Effector CD4-positive, alpha-beta T cell (primary cell): ENCODE results near the gene MAP4K1.
"Not testable (repeated sequence)": the region's sequence is repeated elsewhere in the genome, so short reads cannot be mapped to it uniquely, and the experiment has no call there.

Experiments
- DNase-seq: peaks from one replicate; pipeline ENCODE4 v3.0.0-alpha.2; 2020

MAP4K1 gene

DNA sequence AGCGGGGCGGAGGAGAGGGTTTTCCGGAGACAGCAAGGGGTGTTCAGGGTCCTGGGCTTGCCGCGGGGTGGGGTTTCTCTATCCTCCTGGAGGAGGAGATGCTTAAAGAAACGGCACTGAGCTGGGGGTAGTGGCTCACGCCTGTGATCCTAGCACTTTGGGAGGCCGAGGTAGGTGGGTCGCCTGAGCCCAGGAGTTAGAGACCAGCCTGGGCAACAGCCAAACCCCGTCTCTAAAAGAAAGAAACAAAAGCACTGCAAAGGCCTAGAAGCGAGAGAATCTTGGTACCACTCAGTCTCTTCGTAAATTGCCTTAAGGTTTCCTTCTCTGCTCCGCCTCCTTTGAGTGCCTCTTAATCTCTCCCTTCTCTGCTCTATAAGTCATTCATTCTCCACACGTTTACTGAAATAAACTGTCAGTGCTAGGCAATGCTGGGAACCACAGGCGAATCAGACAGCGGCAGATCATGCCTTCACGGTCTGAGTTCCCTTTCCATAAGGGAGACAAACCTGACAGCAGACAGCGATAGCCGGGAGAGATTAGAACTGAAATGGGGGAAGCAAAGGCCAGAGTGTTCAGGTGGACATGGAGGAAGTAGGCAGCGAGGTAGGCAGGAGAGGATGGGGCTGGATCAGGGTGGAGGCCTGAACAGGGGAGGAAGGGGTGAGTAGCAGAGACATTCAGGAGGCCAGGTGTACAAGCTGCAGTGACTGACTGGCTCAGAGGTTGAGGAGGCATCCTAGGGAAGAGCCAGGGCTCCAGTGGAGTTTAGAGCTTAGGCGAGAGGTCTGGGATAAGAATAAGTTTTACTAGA is 1.8 kb upstream of the MAP4K1 start:
- no peak for DNase-seq

DNA sequence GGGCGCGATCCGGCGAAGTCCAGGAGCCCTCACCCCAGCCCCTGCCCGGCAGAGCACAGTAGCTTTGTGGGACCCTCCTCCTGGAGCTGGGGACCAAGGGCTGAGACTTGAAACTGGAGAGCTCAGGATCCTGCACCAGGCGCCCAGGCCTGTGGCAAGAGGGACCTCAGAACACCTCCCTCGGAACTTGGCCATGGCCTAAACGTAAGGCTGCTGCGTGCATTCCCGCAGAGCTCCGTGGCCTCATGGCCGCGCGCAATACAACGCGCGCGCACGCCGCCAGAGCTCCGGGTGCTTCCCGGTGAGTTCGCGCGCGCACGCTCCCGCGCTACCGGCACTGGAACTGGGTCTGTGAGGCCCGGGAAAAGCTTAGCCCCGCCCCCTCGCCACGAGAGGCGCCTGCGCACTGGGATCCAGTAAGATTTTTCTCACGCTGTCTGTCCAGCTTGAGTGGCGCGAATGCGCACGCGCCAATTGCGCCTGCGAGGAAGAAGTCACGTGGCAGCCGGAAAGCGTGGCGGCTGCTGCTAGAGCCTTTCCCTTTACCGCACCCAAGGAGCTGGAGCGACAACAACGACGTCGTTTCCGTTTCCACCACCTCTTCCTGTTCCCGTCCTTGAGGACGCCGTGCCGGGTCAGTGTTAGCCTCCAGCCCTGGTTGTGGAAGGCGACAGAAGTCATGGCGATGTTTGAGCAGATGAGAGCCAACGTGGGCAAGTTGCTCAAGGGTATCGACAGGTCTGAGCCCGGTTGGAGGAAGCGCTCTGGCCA is 1.0 kb upstream of the MAP4K1 start, which contains the start of gene EIF3K:
Gene EIF3K, plus strand, starts transcription at position 599 of the 771 bp plus-strand sequence. Its CDS starts 81 bp downstream, at position 680.
- DNase-seq: peak; percentile 96

- DNase-seq: no peak
Observed at GRCh38 chr19:38617283-38617763, 430 bp downstream of the MAP4K1 start.

DNA sequence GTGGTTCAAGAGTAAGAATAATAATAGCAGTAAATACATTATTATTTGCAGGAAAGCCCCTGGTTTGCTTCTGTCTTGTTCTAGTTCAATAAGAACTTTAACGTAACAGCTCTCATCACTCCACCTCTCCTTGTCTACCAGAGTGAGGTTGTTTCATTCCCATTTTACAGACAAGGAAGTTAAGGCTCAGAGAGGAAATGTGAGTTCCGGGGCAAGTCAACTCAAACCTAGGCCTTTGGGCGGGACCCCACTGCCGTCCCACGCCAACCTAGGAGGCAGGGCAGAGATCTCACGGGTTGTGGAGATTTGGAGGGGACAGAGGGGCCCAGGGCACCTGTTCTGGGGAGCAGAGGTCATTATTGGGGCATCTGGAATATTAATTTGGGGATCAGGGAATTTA is 1.5 kb downstream of the MAP4K1 start:
- DNase-seq: no peak

- no peak for DNase-seq
Observed at GRCh38 chr19:38615007-38615581, 2.7 kb downstream of the MAP4K1 start.

DNA sequence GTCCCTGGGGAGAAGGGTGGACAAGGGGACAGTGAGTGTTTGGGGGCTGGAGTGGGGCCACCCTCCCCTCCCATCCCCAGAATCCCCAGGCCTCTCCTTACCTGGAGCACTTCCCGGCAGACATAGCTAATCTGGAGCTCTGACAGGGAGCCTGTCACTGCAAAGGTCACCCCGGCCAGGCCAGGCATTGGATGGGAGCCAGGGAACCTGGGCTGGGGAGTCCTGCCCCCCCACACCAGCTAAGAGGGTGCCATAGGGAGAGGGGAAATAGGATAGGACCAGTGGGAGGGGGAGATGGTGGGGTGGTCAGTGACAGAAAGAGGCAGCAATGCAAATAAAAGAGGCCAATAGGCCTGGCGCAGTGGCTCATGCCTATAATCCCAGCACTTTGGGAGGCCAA is 3.5 kb downstream of the MAP4K1 start:
- no peak for DNase-seq

- DNase-seq: no peak
Observed at GRCh38 chr19:38606131-38606530, 11.6 kb downstream of the MAP4K1 start.

DNA sequence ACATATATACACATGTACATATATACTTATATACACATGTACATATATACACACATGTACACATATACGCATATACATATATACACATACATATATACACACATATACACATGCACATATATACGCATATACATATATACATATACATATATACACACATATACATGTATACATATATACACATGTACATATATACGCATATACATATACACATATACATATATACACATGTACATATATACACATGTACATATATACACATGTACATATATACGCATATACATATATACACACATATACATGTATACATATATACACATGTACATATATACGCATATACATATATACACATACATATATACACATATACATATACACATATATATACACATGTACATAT is 14.9 kb downstream of the MAP4K1 start:
- DNase-seq: not testable (repeated sequence)

GRCh38 chr19:38599722-38600121 is 18.0 kb downstream of the MAP4K1 start:
- DNase-seq: no peak

DNA sequence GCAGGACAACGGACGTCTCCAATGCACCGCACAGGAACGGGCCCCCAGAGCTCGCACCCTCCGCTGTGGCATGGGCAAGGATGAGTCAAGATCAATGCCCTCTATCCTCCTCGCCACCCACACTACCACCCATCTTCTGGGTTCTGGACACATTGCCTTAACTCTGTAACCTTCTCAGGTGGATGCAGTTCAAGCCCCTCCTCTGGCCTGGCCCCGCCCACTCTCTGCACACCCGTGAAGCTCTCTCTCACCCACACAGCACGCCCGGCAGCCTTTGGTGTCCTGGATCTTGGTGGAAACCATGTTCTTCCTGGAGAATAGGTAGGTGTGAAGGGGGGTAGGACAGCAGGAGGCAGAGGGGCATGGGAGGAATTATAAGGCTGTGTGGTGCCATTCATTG is 20.7 kb downstream of the MAP4K1 start:
- DNase-seq: no peak

GRCh38 chr19:38596057-38596981 is 21.4 kb downstream of the MAP4K1 start:
- DNase-seq: no peak

- no peak for DNase-seq
Observed at GRCh38 chr19:38592940-38593339, 24.8 kb downstream of the MAP4K1 start.

DNA sequence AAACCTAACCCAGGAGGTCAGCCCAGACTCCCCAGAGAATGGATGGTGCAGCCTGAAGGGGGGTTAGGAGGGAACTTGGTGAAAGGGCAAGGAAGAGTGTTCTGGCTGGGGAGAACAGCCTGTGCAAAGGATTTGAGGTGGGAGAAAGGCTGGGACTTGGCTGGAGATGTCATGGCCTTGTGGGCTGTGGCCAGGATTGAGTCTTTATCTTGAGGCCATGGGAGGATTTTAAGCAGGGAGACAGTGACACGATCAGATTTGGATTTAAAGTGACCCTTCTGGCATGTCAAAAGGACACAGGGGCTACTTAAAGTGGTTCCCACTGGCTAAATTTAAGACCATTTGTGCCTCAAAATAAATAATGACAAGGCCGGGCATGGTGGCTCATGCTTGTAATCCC is 29.7 kb downstream of the MAP4K1 start:
- DNase-seq: no peak

DNA sequence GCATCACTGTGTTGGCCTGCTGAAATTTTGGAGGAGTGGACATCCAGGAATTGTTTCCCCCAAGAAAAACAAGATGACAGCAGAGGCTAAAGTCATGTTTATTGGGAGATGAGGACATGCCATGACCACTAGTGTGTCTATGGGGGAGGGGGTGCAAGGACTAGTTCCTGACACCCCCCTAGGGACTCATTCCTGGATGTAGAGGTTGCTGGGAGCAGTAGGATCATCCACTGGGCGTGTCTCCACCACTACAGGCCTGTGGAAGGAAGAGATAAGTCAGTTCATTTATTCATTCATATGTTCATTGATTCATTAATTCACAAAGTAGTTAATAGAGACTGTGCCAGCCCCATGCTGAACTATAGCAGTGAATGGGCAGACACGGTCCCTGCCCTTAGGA is 30.2 kb downstream of the MAP4K1 start:
- DNase-seq: no peak

DNA sequence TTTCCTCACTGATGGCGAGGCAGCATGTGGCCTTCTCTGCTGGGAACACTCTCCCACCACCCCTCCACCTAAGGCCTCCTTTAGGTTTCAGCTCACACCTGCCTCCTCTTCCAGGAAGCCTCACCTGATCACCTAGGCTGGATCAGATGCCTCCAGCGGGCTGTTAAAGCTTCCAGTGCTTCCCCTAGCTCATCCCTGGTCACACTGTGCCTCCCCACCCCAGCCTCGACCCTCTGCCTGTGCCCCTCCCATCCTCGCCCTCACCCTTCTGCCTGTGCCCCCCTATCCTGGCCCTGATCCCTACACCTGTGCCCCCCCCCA is 33.8 kb downstream of the MAP4K1 start:
- DNase-seq: no peak

DNA sequence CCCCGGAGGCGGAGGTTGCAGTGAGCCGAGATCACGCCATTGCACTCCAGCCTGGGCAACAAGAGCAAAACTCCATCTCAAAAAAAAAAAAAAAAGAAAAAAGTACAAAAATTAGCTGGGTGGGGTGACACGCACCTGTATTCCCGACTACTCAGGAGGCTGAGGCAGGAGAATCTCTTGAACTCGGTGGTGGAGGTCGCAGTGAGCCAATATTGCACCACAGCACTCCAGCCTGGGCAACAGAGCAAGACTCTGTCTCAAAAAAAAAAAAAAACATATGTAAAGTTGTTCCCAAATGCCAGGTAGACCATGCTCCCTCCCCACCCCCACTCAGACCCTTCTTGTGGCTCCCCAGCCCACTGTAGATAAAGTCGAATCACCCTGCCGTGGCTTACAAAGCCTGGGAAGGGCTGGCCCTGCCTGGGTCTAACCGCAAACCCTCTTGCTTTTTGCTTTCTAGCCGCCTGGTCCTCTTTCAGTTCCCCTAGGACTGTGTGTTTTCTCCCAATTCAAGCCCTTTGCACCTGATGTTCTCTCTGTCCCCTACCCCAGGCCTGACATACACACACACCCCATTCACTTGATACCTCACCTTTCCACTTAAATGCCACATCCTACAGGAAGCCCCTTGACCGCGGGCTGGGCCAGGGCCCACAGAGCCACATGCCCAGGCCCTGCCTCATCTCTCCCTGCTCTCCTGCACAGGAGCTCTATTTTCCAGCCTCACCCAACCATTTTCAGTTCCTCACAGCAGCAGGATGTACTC is 34.4 kb downstream of the MAP4K1 start:
- DNase-seq: no peak

GRCh38 chr19:38580080-38580479 is 37.7 kb downstream of the MAP4K1 start:
- no peak for DNase-seq

- DNase-seq: not testable (repeated sequence)
Observed at GRCh38 chr19:38579304-38579703, 38.4 kb downstream of the MAP4K1 start.

DNA sequence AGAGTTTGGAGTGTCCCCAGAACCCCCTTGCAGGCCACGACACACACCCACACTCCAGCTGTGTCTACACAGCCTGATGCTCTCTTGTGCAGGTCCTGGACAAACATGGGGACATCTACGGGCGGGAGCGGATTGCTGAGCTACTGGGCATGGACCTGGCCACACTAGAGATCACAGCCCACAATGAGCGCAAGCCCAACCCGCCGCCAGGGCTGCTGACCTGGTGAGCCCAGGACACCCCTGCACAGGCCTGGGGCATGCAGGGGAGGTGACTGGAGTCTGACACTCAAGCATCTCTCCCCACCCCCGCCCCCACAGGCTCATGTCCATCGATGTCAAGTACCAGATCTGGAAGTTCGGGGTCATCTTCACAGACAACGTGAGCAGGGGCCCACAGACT is 39.9 kb downstream of the MAP4K1 start:
- no peak for DNase-seq

GRCh38 chr19:38571682-38572081 is 46.1 kb downstream of the MAP4K1 start:
- DNase-seq: no peak

GRCh38 chr19:38569368-38569983 is 48.3 kb downstream of the MAP4K1 start:
- no peak for DNase-seq
